IPS-20b (cell line): ENCODE results near the gene MPPED2.

Source experiments
- H3K27ac ChIP-seq: one replicate; pipeline ENCODE4 v1.5.1; 2013; ENCODE audit warnings: low read length
- H3K27me3 ChIP-seq: 2 replicates; pipeline ENCODE4 v1.6.1; 2013; ENCODE audit warnings: mild to moderate bottlenecking, low read length, inconsistent platforms; ENCODE audit not compliant: insufficient read depth
- H3K36me3 ChIP-seq: 2 replicates; pipeline ENCODE4 v1.6.1; 2013; ENCODE audit warnings: low read depth, mild to moderate bottlenecking, inconsistent platforms, low read length, moderate library complexity; ENCODE audit not compliant: insufficient read depth
- H3K4me1 ChIP-seq: 2 replicates; pipeline ENCODE4 v1.6.1; 2013; ENCODE audit warnings: mild to moderate bottlenecking, control low read depth, inconsistent platforms, low read length, moderate library complexity; ENCODE audit not compliant: insufficient read depth
- H3K4me3 ChIP-seq: 2 replicates; pipeline ENCODE4 v1.5.1; 2013; ENCODE audit warnings: mild to moderate bottlenecking, low read length, inconsistent platforms
- H3K9ac ChIP-seq: 2 replicates; pipeline ENCODE4 v1.6.1; 2013; ENCODE audit warnings: low read depth, mild to moderate bottlenecking, inconsistent platforms, low read length, moderate library complexity
- H3K9me3 ChIP-seq: 2 replicates; pipeline ENCODE4 v1.6.1; 2013; ENCODE audit warnings: mild to moderate bottlenecking, low read depth, low read length, inconsistent platforms; ENCODE audit not compliant: insufficient read depth

MPPED2 gene

GRCh38 chr11:30406978-30407762 lies 179.0 kb downstream of the MPPED2 start:
- Histone ChIP-seq H3K9ac (no peak overlapping the region), H3K36me3 (no peaks in the 10 kb centered on the region), H3K4me3 (no peak overlapping the region), H3K4me1 (peaks cover 9% of the 10 kb centered on the region; the same call in 1 of the 2 replicates), H3K9me3 (no peaks in the 10 kb centered on the region), H3K27ac (no peak overlapping the region), H3K27me3 (peaks cover 55% of the 10 kb centered on the region)

- peaks cover 55% of the 10 kb centered on the region for H3K27me3 ChIP-seq
- H3K27ac ChIP-seq, result no peak overlapping the region
- H3K4me1 ChIP-seq, result peaks cover 9% of the 10 kb centered on the region; the same call in 1 of the 2 replicates
- H3K9me3 ChIP-seq, result no peaks in the 10 kb centered on the region
- no peak overlapping the region for H3K4me3 ChIP-seq
- H3K36me3 ChIP-seq, result no peaks in the 10 kb centered on the region
- no peak overlapping the region for H3K9ac ChIP-seq
Measured at GRCh38 chr11:30405385-30405784, 180.8 kb downstream of the MPPED2 start.

- H3K27ac ChIP-seq, result no peak overlapping the region
Measured at GRCh38 chr11:30404136-30404535, 182.0 kb downstream of the MPPED2 start.

GRCh38 chr11:30395751-30396150 lies 190.4 kb downstream of the MPPED2 start:
- no peaks in the 10 kb centered on the region for H3K4me1 ChIP-seq
- H3K27ac ChIP-seq, result no peak overlapping the region
- H3K27me3 ChIP-seq, result no peaks in the 10 kb centered on the region
- no peaks in the 10 kb centered on the region for H3K36me3 ChIP-seq
- H3K9ac ChIP-seq, result no peak overlapping the region
- no peak overlapping the region for H3K4me3 ChIP-seq
- H3K9me3 ChIP-seq, result no peaks in the 10 kb centered on the region; the same call in 1 of the 2 replicates

More at GRCh38 chr11:30404136-30404535, 182.0 kb downstream of the MPPED2 start:
- Histone ChIP-seq H3K36me3 (no peaks in the 10 kb centered on the region), H3K9ac (no peak overlapping the region), H3K27me3 (peaks cover 43% of the 10 kb centered on the region), H3K4me3 (no peak overlapping the region), H3K4me1 (peaks cover 9% of the 10 kb centered on the region; the same call in 1 of the 2 replicates), H3K9me3 (no peaks in the 10 kb centered on the region)

- no peak overlapping the region for H3K27ac ChIP-seq
- no peaks in the 10 kb centered on the region for H3K4me1 ChIP-seq
- H3K4me3 ChIP-seq, result no peak overlapping the region
- H3K36me3 ChIP-seq, result no peaks in the 10 kb centered on the region
- no peaks in the 10 kb centered on the region; the same call in 1 of the 2 replicates for H3K9me3 ChIP-seq
- no peaks in the 10 kb centered on the region for H3K27me3 ChIP-seq
- no peak overlapping the region for H3K9ac ChIP-seq
Measured at GRCh38 chr11:30393012-30393411, 193.1 kb downstream of the MPPED2 start.

- H3K4me3 ChIP-seq, result no peak overlapping the region
- H3K9ac ChIP-seq, result no peak overlapping the region
- H3K9me3 ChIP-seq, result peaks cover under 1% of the 10 kb centered on the region; the same call in 1 of the 2 replicates
- no peaks in the 10 kb centered on the region for H3K27me3 ChIP-seq
- H3K36me3 ChIP-seq, result no peaks in the 10 kb centered on the region
- no peaks in the 10 kb centered on the region for H3K4me1 ChIP-seq
- no peak overlapping the region for H3K27ac ChIP-seq
Measured at GRCh38 chr11:30392221-30392784, 193.8 kb downstream of the MPPED2 start.

- Histone ChIP-seq H3K27ac (no peak overlapping the region), H3K4me1 (no peaks in the 10 kb centered on the region), H3K4me3 (no peak overlapping the region), H3K9me3 (peaks cover 19% of the 10 kb centered on the region), H3K27me3 (no peaks in the 10 kb centered on the region), H3K9ac (no peak overlapping the region), H3K36me3 (no peaks in the 10 kb centered on the region)
Measured at GRCh38 chr11:30388957-30389356, 197.2 kb downstream of the MPPED2 start.

- Histone ChIP-seq H3K36me3 (no peaks in the 10 kb centered on the region), H3K9ac (no peak overlapping the region), H3K4me1 (no peaks in the 10 kb centered on the region), H3K27me3 (no peaks in the 10 kb centered on the region), H3K27ac (no peak overlapping the region), H3K9me3 (peaks cover 19% of the 10 kb centered on the region), H3K4me3 (no peak overlapping the region)
Measured at GRCh38 chr11:30387891-30388861, 198.0 kb downstream of the MPPED2 start.

- Histone ChIP-seq H3K27me3 (no peaks in the 10 kb centered on the region), H3K36me3 (no peaks in the 10 kb centered on the region)
Measured at GRCh38 chr11:30381879-30382278, 204.3 kb downstream of the MPPED2 start.

GRCh38 chr11:30380846-30381245 lies 205.3 kb downstream of the MPPED2 start:
- H3K4me3 ChIP-seq, result no peak overlapping the region
- no peaks in the 10 kb centered on the region for H3K4me1 ChIP-seq
- no peak overlapping the region for H3K9ac ChIP-seq
- H3K27ac ChIP-seq, result no peak overlapping the region
- no peaks in the 10 kb centered on the region for H3K27me3 ChIP-seq
- peaks cover 4% of the 10 kb centered on the region; the same call in 1 of the 2 replicates for H3K9me3 ChIP-seq
- H3K36me3 ChIP-seq, result no peaks in the 10 kb centered on the region

More at GRCh38 chr11:30381879-30382278, 204.3 kb downstream of the MPPED2 start:
- no peak overlapping the region for H3K27ac ChIP-seq
- H3K9me3 ChIP-seq, result peaks cover 14% of the 10 kb centered on the region
- H3K9ac ChIP-seq, result no peak overlapping the region
- H3K4me1 ChIP-seq, result no peaks in the 10 kb centered on the region
- no peak overlapping the region for H3K4me3 ChIP-seq

GRCh38 chr11:30377347-30377746 lies 208.8 kb downstream of the MPPED2 start:
- no peaks in the 10 kb centered on the region for H3K27me3 ChIP-seq
- no peaks in the 10 kb centered on the region for H3K9me3 ChIP-seq
- no peaks in the 10 kb centered on the region for H3K36me3 ChIP-seq
- H3K9ac ChIP-seq, result no peak overlapping the region
- H3K4me1 ChIP-seq, result no peaks in the 10 kb centered on the region; the same call in 1 of the 2 replicates
- no peak overlapping the region for H3K27ac ChIP-seq
- H3K4me3 ChIP-seq, result no peak overlapping the region
